Activated CD4-positive, alpha-beta T cell treated with anti-CD3 and anti-CD28 coated beads, Interleukin-2, amount 10 ng/mL, durations not matched to agents 7 days and 5 days (primary cell): ENCODE data around the gene RAB3GAP1. TPM values are rescaled to one million over a fixed set of nuclear protein-coding genes. Genes with fewer than 3 reads are reported as not detected.

Experiments
- CTCF ChIA-PET: fragments of 350-600 bp; sonication (Branson Sonifier 250); formaldehyde crosslinking; loops from one replicate; lab custom pipeline; 2021; ENCODE audit warnings: antibody characterized with exemption; lab: Charles Lee
- POLR2A ChIA-PET: fragments of 350-600 bp; sonication (Branson Sonifier 250); formaldehyde crosslinking; loops from one replicate; lab custom pipeline; 2021; ENCODE audit warnings: antibody characterized with exemption; lab: Charles Lee
- DNase-seq: peaks from one replicate; pipeline ENCODE4 v3.0.0-alpha.2; 2020
- H3K27ac Mint-ChIP-seq: one replicate; pipeline ENCODE4 v1.8.0; 2021; ENCODE audit warnings: mild to moderate bottlenecking, moderate library complexity, mixed read lengths
- H3K27me3 Mint-ChIP-seq: one replicate; pipeline ENCODE4 v1.8.0; 2021; ENCODE audit warnings: mixed read lengths
- H3K36me3 Mint-ChIP-seq: one replicate; pipeline ENCODE4 v1.8.0; 2021; ENCODE audit warnings: low read depth, mixed read lengths
- H3K4me1 Mint-ChIP-seq: one replicate; pipeline ENCODE4 v1.8.0; 2021; ENCODE audit warnings: mixed read lengths
- H3K4me3 Mint-ChIP-seq: one replicate; pipeline ENCODE4 v1.8.0; 2021; ENCODE audit warnings: mild to moderate bottlenecking, moderate library complexity, mixed read lengths
- H3K9me3 Mint-ChIP-seq: one replicate; pipeline ENCODE4 v1.8.0; 2021; ENCODE audit warnings: mixed read lengths
- total RNA-seq, 2 experiments: library from RNA; stranded (reverse); gene quantifications; one replicate each; pipeline ENCODE4 v1.2.3, GENCODE V29; 2021

The RAB3GAP1 gene
- total RNA-seq, 2 experiments from 2014 or later: 21.1 to 22.8 TPM

GRCh38 chr2:135183822-135184221 is 131.7 kb downstream of the RAB3GAP1 start:
- DNase-seq: no peak
- ChIA-PET POLR2A (no interaction called here), CTCF (no interaction called here)
- H3K4me3 Mint-ChIP-seq: no peak overlapping the region
- H3K27ac Mint-ChIP-seq: no peak overlapping the region
- no peaks in the 10 kb centered on the region for H3K9me3 Mint-ChIP-seq
- H3K4me1 Mint-ChIP-seq: no peaks in the 10 kb centered on the region
- H3K36me3 Mint-ChIP-seq: no peaks in the 10 kb centered on the region
- H3K27me3 Mint-ChIP-seq: no peaks in the 10 kb centered on the region

DNA sequence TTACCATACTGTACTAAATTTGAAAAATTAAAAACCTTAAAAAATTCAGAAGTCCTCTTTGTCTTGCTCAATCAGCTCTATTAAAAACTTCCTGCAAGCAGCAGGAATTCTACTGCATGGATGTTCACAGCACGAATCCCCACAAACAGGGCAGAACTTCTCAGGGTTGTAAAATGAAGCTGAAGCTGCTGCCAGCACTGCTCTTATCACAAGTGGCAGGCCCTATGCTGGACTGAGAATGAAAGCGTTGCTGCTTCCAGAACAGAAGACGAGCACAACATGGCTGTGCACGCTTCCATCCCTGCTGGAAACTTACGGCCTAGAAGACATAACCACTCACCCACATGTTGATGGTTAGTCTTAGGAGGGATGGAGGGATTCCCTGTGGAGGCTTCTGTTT is 134.0 kb downstream of the RAB3GAP1 start:
- peaks cover 9% of the 10 kb centered on the region for H3K9me3 Mint-ChIP-seq
- H3K27me3 Mint-ChIP-seq: no peaks in the 10 kb centered on the region
- peaks cover 3% of the 10 kb centered on the region for H3K36me3 Mint-ChIP-seq
- ChIA-PET CTCF (interaction anchor here (0.6 kb wide), 1 partner anchor 182 kb away, joined by 3 read pairs; no protein-coding TSS in a partner anchor), POLR2A (no interaction called here)
- H3K4me3 Mint-ChIP-seq: no peak overlapping the region
- H3K4me1 Mint-ChIP-seq: no peaks in the 10 kb centered on the region
- H3K27ac Mint-ChIP-seq: no peak overlapping the region
- no peak for DNase-seq

- Mint-ChIP-seq H3K4me1 (no peaks in the 10 kb centered on the region), H3K4me3 (no peak overlapping the region), H3K9me3 (peaks cover 9% of the 10 kb centered on the region), H3K27me3 (no peaks in the 10 kb centered on the region), H3K27ac (no peak overlapping the region), H3K36me3 (peaks cover 3% of the 10 kb centered on the region)
- POLR2A ChIA-PET: no interaction called here
- CTCF ChIA-PET: no interaction called here
- DNase-seq: no peak
These were observed 135.2 kb downstream of the RAB3GAP1 start for GRCh38 chr2:135187270-135187669.

- Mint-ChIP-seq H3K9me3 (peaks cover 13% of the 10 kb centered on the region), H3K36me3 (peaks cover 3% of the 10 kb centered on the region), H3K4me3 (no peak overlapping the region), H3K27ac (no peak overlapping the region), H3K27me3 (no peaks in the 10 kb centered on the region), H3K4me1 (no peaks in the 10 kb centered on the region)
- ChIA-PET CTCF (no interaction called here), POLR2A (no interaction called here)
- DNase-seq: no peak
These were observed 137.1 kb downstream of the RAB3GAP1 start for GRCh38 chr2:135189148-135189547.

DNA sequence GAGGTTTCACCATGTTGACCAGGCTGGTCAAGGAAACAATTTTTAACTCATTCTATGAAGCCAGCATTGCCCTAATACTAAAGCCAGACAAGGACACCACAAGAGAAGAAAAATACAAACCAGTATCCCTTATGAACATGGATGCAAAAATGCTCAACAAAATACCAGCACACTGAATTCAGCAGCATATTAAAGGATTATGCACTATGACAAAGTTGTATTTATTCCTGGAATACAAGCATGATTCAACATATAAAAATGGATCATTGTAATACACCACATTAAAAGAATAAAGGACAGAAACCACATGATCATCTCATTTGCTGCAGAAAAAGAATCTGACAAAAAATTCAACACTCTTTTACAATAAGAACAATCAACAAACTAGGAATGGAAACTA is 138.7 kb downstream of the RAB3GAP1 start:
- H3K36me3 Mint-ChIP-seq: peaks cover 3% of the 10 kb centered on the region
- no peaks in the 10 kb centered on the region for H3K4me1 Mint-ChIP-seq
- POLR2A ChIA-PET: no interaction called here
- H3K4me3 Mint-ChIP-seq: no peak overlapping the region
- no peak overlapping the region for H3K27ac Mint-ChIP-seq
- CTCF ChIA-PET: no interaction called here
- DNase-seq: no peak
- H3K9me3 Mint-ChIP-seq: peaks cover 14% of the 10 kb centered on the region
- no peaks in the 10 kb centered on the region for H3K27me3 Mint-ChIP-seq

DNA sequence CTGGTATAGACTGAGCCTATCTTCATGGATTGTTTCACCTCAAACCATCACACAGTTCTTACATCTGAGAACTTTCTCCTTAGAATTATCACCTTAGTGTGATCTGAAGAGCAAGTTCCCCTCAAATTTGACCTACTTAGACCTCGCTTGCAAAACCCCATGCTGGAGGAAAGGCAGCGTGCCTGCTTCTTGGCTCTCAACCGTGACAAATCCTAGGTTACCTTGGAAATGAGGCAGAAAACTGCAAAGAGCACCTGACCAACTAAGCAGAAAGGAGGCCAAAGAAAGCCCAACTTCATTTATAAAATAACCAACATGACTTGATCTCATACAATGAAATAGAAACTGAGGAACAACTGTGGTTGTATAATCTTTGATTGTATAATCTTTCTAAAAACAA is 146.4 kb downstream of the RAB3GAP1 start:
- H3K27ac Mint-ChIP-seq: no peak overlapping the region
- no peak for DNase-seq
- no peaks in the 10 kb centered on the region for H3K27me3 Mint-ChIP-seq
- CTCF ChIA-PET: no interaction called here
- POLR2A ChIA-PET: no interaction called here
- H3K36me3 Mint-ChIP-seq: no peaks in the 10 kb centered on the region
- no peak overlapping the region for H3K4me3 Mint-ChIP-seq
- H3K4me1 Mint-ChIP-seq: no peaks in the 10 kb centered on the region
- peaks cover 2% of the 10 kb centered on the region for H3K9me3 Mint-ChIP-seq

DNA sequence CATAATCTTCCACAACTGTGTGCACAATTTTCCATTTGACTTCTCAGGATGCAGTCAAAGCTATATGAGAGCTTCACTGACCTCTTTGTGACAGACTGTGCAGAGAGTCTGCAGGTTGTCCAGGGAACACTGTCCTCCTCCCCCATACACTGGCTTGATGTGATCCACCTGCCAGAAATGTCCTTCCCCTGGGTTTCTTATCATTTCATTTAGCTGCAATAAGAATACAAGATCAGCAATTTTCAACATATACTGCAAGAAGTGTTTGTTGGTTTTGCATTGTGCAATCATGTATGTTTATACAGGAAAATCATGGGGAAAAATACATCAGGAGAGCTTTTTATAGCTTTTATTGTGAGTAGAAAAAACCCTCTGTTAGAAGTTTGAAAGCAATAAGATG is 150.7 kb downstream of the RAB3GAP1 start:
- H3K4me3 Mint-ChIP-seq: no peak overlapping the region
- ChIA-PET CTCF (no interaction called here), POLR2A (no interaction called here)
- H3K27me3 Mint-ChIP-seq: no peaks in the 10 kb centered on the region
- H3K27ac Mint-ChIP-seq: no peak overlapping the region
- H3K9me3 Mint-ChIP-seq: no peaks in the 10 kb centered on the region
- H3K36me3 Mint-ChIP-seq: no peaks in the 10 kb centered on the region
- DNase-seq: no peak
- no peaks in the 10 kb centered on the region for H3K4me1 Mint-ChIP-seq

DNA sequence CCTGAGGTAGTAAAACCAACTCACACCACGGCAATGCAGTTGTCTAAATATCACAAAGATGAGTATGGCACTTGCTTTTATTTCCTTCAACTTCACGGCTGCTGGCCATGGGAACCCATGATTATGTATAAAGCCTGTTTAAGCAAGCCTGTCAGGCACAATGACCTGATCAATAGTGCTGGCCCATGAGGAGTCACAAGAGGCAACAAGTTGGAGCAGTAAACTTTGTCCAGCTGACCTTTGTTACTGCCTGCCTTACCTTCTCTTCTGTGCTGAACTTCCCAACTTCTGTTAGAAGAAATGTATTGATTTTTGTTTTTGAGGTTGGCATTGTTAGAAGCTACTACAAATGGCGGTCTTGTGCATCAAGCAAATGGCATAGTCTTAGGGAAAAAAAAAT is 151.9 kb downstream of the RAB3GAP1 start:
- ChIA-PET CTCF (interaction anchor here (0.6 kb wide), 1 partner anchor 1377 kb away, joined by 3 read pairs; no protein-coding TSS in a partner anchor), POLR2A (no interaction called here)
- H3K36me3 Mint-ChIP-seq: no peaks in the 10 kb centered on the region
- H3K9me3 Mint-ChIP-seq: no peaks in the 10 kb centered on the region
- no peaks in the 10 kb centered on the region for H3K4me1 Mint-ChIP-seq
- no peak overlapping the region for H3K27ac Mint-ChIP-seq
- no peaks in the 10 kb centered on the region for H3K27me3 Mint-ChIP-seq
- no peak for DNase-seq
- no peak overlapping the region for H3K4me3 Mint-ChIP-seq

GRCh38 chr2:135208016-135208415 is 155.9 kb downstream of the RAB3GAP1 start:
- no peaks in the 10 kb centered on the region for H3K27me3 Mint-ChIP-seq
- H3K36me3 Mint-ChIP-seq: no peaks in the 10 kb centered on the region
- CTCF ChIA-PET: interaction anchor here (1.0 kb wide), 1 partner anchor 204 kb away, joined by 3 read pairs; no protein-coding TSS in a partner anchor
- H3K4me3 Mint-ChIP-seq: no peak overlapping the region
- POLR2A ChIA-PET: no interaction called here
- no peak overlapping the region for H3K27ac Mint-ChIP-seq
- H3K9me3 Mint-ChIP-seq: no peaks in the 10 kb centered on the region
- H3K4me1 Mint-ChIP-seq: no peaks in the 10 kb centered on the region
- no peak for DNase-seq

DNA sequence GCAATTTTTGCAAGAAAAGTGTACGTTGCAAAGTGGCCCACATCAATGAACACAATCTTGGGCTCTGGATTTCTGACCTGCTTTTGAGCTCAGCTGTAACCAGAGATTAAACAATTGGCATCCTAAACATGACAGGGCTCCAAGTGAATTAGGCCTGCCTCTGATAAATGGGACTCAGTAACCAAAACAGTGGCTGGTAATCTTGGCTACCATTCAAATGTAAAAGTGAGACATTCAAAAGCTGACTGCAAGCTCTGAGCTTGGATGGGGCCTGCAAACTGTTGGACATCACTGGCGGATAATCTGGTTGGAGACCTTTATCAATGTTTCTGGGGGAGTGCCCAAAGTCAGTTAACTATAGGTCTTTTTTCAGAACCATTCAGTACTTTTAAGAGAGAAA is 160.7 kb downstream of the RAB3GAP1 start:
- Mint-ChIP-seq H3K27ac (no peak overlapping the region), H3K36me3 (no peaks in the 10 kb centered on the region), H3K4me3 (no peak overlapping the region), H3K27me3 (no peaks in the 10 kb centered on the region), H3K4me1 (no peaks in the 10 kb centered on the region), H3K9me3 (no peaks in the 10 kb centered on the region)
- CTCF ChIA-PET: no interaction called here
- DNase-seq: no peak
- POLR2A ChIA-PET: no interaction called here

- ChIA-PET POLR2A (no interaction called here), CTCF (no interaction called here)
- no peak for DNase-seq
- no peak overlapping the region for H3K27ac Mint-ChIP-seq
- H3K4me1 Mint-ChIP-seq: no peaks in the 10 kb centered on the region
- H3K36me3 Mint-ChIP-seq: peaks cover 1% of the 10 kb centered on the region
- no peak overlapping the region for H3K4me3 Mint-ChIP-seq
- no peaks in the 10 kb centered on the region for H3K9me3 Mint-ChIP-seq
- H3K27me3 Mint-ChIP-seq: no peaks in the 10 kb centered on the region
These were observed 166.3 kb downstream of the RAB3GAP1 start for GRCh38 chr2:135218426-135218825.

GRCh38 chr2:135219226-135219625 is 167.1 kb downstream of the RAB3GAP1 start:
- Mint-ChIP-seq H3K36me3 (peaks cover 1% of the 10 kb centered on the region), H3K27ac (no peak overlapping the region), H3K27me3 (no peaks in the 10 kb centered on the region), H3K4me3 (no peak overlapping the region), H3K9me3 (no peaks in the 10 kb centered on the region), H3K4me1 (no peaks in the 10 kb centered on the region)
- POLR2A ChIA-PET: no interaction called here
- no peak for DNase-seq
- CTCF ChIA-PET: no interaction called here
